PC-3 (cell line): Measurements from ENCODE around the gene ADAMTS17.

Experiments used
- EZH2 ChIP-seq: fragments of 300-600 bp; sonication (generic); IDR thresholded peaks from one replicate; pipeline ENCODE4 v1.6.1; 2017; ENCODE audit warnings: antibody characterized with exemption, mild to moderate bottlenecking, low read length; ENCODE audit not compliant: unreplicated experiment
- EZH2phosphoT487 ChIP-seq: fragments of 300-600 bp; sonication (generic); IDR thresholded peaks from 2 replicates; pipeline ENCODE4 v1.6.1; 2018; ENCODE audit warnings: mild to moderate bottlenecking, antibody characterized with exemption, low read length, borderline replicate concordance
- TF ChIP-seq, protein P1 (sequence below): fragments of 300-600 bp; sonication (generic); conservative IDR thresholded peaks from 2 replicates; pipeline ENCODE4 v1.5.1; 2017; ENCODE audit warnings: antibody characterized with exemption, low read depth, mild to moderate bottlenecking, low read length

DNA sequence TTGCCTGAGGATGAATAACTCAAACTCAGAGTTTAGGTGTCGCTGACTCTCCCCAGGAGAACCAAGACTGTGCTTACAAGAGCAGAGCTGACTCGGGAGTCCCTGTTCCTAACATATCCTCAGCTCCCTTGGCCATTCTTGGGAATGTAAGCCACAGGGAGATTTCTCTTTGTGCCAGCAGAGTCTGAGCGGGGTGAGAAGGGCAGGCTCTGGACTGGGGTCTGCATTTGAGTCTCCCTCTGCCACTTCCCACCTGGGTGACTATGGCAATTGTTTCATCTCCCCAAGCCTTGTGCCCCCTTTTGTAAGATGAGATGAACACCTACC is 126.0 kb downstream of the ADAMTS17 start:
- TF ChIP-seq, protein P1, sequence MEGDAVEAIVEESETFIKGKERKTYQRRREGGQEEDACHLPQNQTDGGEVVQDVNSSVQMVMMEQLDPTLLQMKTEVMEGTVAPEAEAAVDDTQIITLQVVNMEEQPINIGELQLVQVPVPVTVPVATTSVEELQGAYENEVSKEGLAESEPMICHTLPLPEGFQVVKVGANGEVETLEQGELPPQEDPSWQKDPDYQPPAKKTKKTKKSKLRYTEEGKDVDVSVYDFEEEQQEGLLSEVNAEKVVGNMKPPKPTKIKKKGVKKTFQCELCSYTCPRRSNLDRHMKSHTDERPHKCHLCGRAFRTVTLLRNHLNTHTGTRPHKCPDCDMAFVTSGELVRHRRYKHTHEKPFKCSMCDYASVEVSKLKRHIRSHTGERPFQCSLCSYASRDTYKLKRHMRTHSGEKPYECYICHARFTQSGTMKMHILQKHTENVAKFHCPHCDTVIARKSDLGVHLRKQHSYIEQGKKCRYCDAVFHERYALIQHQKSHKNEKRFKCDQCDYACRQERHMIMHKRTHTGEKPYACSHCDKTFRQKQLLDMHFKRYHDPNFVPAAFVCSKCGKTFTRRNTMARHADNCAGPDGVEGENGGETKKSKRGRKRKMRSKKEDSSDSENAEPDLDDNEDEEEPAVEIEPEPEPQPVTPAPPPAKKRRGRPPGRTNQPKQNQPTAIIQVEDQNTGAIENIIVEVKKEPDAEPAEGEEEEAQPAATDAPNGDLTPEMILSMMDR, result no peak
- TF ChIP-seq EZH2 (no peak), EZH2phosphoT487 (no peak)
